Measurements from ENCODE around the gene SHLD1. TPM values are rescaled to one million over a fixed set of nuclear protein-coding genes. Genes with fewer than 3 reads are reported as not detected.

The SHLD1 gene
- polyA plus RNA-seq, 1 donor from 2014 or later = 15.3 TPM

DNA sequence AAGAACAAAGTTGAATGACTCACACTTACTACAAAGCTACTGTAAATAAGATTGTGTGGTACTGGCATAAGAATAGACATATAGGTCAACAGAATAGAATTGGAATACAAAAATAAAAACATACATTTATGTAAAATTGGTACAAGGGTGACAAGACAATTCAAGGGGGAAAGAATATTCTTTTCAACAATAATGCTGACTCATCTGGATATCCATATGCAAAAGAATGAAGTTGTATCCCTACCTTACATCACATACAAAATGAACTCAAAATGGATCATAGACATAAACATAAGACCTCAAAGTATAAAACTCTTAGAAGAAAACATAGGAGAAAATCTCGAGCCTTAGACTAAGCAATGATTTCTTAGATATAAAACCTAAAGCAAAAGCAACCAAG, 149.2 kb downstream of the SHLD1 start:
- no peak overlapping the region for H3K4me3 ChIP-seq (ENCODE audit: low read length)
- H3K4me2 ChIP-seq (ENCODE audit: low read length) = no peak overlapping the region
- H3K9ac ChIP-seq (ENCODE audit: low read length) = no peak overlapping the region
- H3K36me3 ChIP-seq (ENCODE audit: insufficient read depth, low read length) = no peaks in the 10 kb centered on the region
- no peaks in the 10 kb centered on the region for H4K20me1 ChIP-seq (ENCODE audit: insufficient read depth)
- no peaks in the 10 kb centered on the region for H3K9me3 ChIP-seq (ENCODE audit: low read length)
- TF ChIP-seq TAF1 (IDR thresholded peaks at IDR 0.05; ENCODE audit: low read depth) (no peak), POLR2AphosphoS5 (IDR thresholded peaks at IDR 0.05) (no peak), RAD21 (conservative IDR thresholded peaks at IDR 0.05) (no peak), EZH2 (IDR thresholded peaks at IDR 0.05; ENCODE audit: borderline replicate concordance, insufficient read depth, low read length, poor library complexity, severe bottlenecking) (no peak), MXI1 (conservative IDR thresholded peaks at IDR 0.05; ENCODE audit: poor library complexity, severe bottlenecking) (no peak)
- TF ChIP-seq, protein P1, sequence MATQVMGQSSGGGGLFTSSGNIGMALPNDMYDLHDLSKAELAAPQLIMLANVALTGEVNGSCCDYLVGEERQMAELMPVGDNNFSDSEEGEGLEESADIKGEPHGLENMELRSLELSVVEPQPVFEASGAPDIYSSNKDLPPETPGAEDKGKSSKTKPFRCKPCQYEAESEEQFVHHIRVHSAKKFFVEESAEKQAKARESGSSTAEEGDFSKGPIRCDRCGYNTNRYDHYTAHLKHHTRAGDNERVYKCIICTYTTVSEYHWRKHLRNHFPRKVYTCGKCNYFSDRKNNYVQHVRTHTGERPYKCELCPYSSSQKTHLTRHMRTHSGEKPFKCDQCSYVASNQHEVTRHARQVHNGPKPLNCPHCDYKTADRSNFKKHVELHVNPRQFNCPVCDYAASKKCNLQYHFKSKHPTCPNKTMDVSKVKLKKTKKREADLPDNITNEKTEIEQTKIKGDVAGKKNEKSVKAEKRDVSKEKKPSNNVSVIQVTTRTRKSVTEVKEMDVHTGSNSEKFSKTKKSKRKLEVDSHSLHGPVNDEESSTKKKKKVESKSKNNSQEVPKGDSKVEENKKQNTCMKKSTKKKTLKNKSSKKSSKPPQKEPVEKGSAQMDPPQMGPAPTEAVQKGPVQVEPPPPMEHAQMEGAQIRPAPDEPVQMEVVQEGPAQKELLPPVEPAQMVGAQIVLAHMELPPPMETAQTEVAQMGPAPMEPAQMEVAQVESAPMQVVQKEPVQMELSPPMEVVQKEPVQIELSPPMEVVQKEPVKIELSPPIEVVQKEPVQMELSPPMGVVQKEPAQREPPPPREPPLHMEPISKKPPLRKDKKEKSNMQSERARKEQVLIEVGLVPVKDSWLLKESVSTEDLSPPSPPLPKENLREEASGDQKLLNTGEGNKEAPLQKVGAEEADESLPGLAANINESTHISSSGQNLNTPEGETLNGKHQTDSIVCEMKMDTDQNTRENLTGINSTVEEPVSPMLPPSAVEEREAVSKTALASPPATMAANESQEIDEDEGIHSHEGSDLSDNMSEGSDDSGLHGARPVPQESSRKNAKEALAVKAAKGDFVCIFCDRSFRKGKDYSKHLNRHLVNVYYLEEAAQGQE (IDR thresholded peaks at IDR 0.05; ENCODE audit: borderline replicate concordance) = no peak
- TF ChIP-seq, protein P2, sequence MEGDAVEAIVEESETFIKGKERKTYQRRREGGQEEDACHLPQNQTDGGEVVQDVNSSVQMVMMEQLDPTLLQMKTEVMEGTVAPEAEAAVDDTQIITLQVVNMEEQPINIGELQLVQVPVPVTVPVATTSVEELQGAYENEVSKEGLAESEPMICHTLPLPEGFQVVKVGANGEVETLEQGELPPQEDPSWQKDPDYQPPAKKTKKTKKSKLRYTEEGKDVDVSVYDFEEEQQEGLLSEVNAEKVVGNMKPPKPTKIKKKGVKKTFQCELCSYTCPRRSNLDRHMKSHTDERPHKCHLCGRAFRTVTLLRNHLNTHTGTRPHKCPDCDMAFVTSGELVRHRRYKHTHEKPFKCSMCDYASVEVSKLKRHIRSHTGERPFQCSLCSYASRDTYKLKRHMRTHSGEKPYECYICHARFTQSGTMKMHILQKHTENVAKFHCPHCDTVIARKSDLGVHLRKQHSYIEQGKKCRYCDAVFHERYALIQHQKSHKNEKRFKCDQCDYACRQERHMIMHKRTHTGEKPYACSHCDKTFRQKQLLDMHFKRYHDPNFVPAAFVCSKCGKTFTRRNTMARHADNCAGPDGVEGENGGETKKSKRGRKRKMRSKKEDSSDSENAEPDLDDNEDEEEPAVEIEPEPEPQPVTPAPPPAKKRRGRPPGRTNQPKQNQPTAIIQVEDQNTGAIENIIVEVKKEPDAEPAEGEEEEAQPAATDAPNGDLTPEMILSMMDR (IDR thresholded peaks at IDR 0.05; ENCODE audit: poor library complexity, severe bottlenecking) = no peak
- H3K27ac ChIP-seq (ENCODE audit: low read length) = no peak overlapping the region
- no peaks in the 10 kb centered on the region for H3F3A ChIP-seq (ENCODE audit: insufficient read depth, low read length, poor library complexity, severe bottlenecking)
- H3K9me2 ChIP-seq (ENCODE audit: insufficient read depth, low read length) = no peaks in the 10 kb centered on the region
- H3K79me2 ChIP-seq (replicated peaks; ENCODE audit: insufficient read depth, low read length) = no peaks in the 10 kb centered on the region
- H3K27me3 ChIP-seq (ENCODE audit: insufficient read depth, low read depth, low read length) = no peaks in the 10 kb centered on the region
- no peak overlapping the region for H2AFZ ChIP-seq (ENCODE audit: low read depth, low read length)

DNA sequence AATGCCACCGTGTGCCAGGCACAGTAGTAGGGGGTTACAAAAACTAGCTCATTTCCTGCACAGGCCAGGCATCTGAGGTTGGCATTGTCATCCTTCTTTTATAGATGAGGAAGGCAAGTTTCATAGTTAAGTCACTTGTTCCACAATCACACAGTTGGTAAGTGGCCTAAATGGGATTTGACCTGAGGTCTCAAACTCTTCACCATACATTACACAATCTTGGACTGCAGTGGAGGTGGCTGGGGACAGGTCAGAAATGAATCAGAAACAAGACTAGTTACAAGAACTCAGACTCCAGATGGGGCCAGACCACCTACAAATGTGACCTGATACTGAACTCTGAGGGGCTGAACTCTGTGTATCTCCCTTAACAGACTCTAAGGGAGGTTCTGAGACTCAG, 150.7 kb downstream of the SHLD1 start:
- no peaks in the 10 kb centered on the region for H3K27me3 ChIP-seq (ENCODE audit: insufficient read depth, low read depth, low read length)
- H3F3A ChIP-seq (ENCODE audit: insufficient read depth, low read length, poor library complexity, severe bottlenecking) = no peaks in the 10 kb centered on the region
- no peak overlapping the region for H2AFZ ChIP-seq (ENCODE audit: low read depth, low read length)
- H3K36me3 ChIP-seq (ENCODE audit: insufficient read depth, low read length) = no peaks in the 10 kb centered on the region
- no peak for TF ChIP-seq MXI1 (conservative IDR thresholded peaks at IDR 0.05; ENCODE audit: poor library complexity, severe bottlenecking)
- no peak for TF ChIP-seq POLR2AphosphoS5 (IDR thresholded peaks at IDR 0.05)
- TF ChIP-seq SMC3 (conservative IDR thresholded peaks at IDR 0.05; ENCODE audit: poor library complexity) = no peak
- TF ChIP-seq RAD21 (conservative IDR thresholded peaks at IDR 0.05) = no peak
- no peak for TF ChIP-seq TAF1 (IDR thresholded peaks at IDR 0.05; ENCODE audit: low read depth)
- TF ChIP-seq EP300 (conservative IDR thresholded peaks at IDR 0.05; ENCODE audit: poor library complexity, severe bottlenecking) = no peak
- TF ChIP-seq, protein P1 (IDR thresholded peaks at IDR 0.05; ENCODE audit: borderline replicate concordance) = no peak
- TF ChIP-seq EZH2 (IDR thresholded peaks at IDR 0.05; ENCODE audit: borderline replicate concordance, insufficient read depth, low read length, poor library complexity, severe bottlenecking) = no peak
- TF ChIP-seq, protein P2 (IDR thresholded peaks at IDR 0.05; ENCODE audit: poor library complexity, severe bottlenecking) = no peak
- H3K27ac ChIP-seq (ENCODE audit: low read length) = no peak overlapping the region
- H4K20me1 ChIP-seq (ENCODE audit: insufficient read depth) = no peaks in the 10 kb centered on the region
- no peak overlapping the region for H3K4me2 ChIP-seq (ENCODE audit: low read length)
- H3K9ac ChIP-seq (ENCODE audit: low read length) = no peak overlapping the region
- H3K9me3 ChIP-seq (ENCODE audit: low read length) = no peaks in the 10 kb centered on the region
- H3K9me2 ChIP-seq (ENCODE audit: insufficient read depth, low read length) = no peaks in the 10 kb centered on the region
- H3K79me2 ChIP-seq (replicated peaks; ENCODE audit: insufficient read depth, low read length) = no peaks in the 10 kb centered on the region
- H3K4me3 ChIP-seq (ENCODE audit: low read length) = no peak overlapping the region
